HepG2 (cell line): ENCODE data around the gene DNAJC12. TPM values are rescaled to one million over a fixed set of nuclear protein-coding genes. Genes with fewer than 3 reads are reported as not detected.

ENCODE experiments used
- AGO2 ChIP-seq: fragments of 200-400 bp; formaldehyde crosslinking; optimal IDR thresholded peaks from 2 replicates; pipeline ENCODE3; 2017; ENCODE audit warnings: mild to moderate bottlenecking, low read depth, low read length, moderate library complexity
- BORCS8-MEF2B ChIP-seq: sonication (generic); formaldehyde crosslinking; IDR thresholded peaks from 2 replicates; pipeline ENCODE4 v1.8.0; 2022; ENCODE audit warnings: mild to moderate bottlenecking, missing genetic modification reagents
- CBFB ChIP-seq: sonication (generic); formaldehyde crosslinking; IDR thresholded peaks from 2 replicates; pipeline ENCODE4 v1.4.0; 2020; ENCODE audit warnings: missing genetic modification reagents
- CBX1 ChIP-seq: IDR thresholded peaks from one replicate; pipeline ENCODE4 v1.6.1; 2016; ENCODE audit warnings: antibody characterized with exemption, low read depth
- HES4 ChIP-seq: sonication (generic); formaldehyde crosslinking; IDR thresholded peaks from 2 replicates; pipeline ENCODE4 v1.9.0; 2021; ENCODE audit warnings: mild to moderate bottlenecking, missing genetic modification reagents, borderline replicate concordance
- HNRNPL ChIP-seq: fragments of 200-400 bp; formaldehyde crosslinking; IDR thresholded peaks from 2 replicates; pipeline ENCODE4 v1.6.1; 2017; ENCODE audit warnings: mild to moderate bottlenecking, low read depth, low read length
- KDM5B ChIP-seq: sonication (generic); formaldehyde crosslinking; IDR thresholded peaks from 2 replicates; pipeline ENCODE4 v1.4.0; 2020; ENCODE audit warnings: missing genetic modification reagents, mild to moderate bottlenecking, borderline replicate concordance
- SMAD1 ChIP-seq: sonication (generic); formaldehyde crosslinking; IDR thresholded peaks from 2 replicates; pipeline ENCODE4 v1.4.0; 2020; ENCODE audit warnings: missing genetic modification reagents, low read depth, mild to moderate bottlenecking, borderline replicate concordance
- ZBTB38 ChIP-seq: sonication (generic); formaldehyde crosslinking; IDR thresholded peaks from 2 replicates; pipeline ENCODE4 v1.5.1; 2020; ENCODE audit warnings: mild to moderate bottlenecking, missing genetic modification reagents
- ZNF232 ChIP-seq: sonication (generic); formaldehyde crosslinking; IDR thresholded peaks from 2 replicates; pipeline ENCODE4 v1.4.0; 2020; ENCODE audit warnings: missing genetic modification reagents, borderline replicate concordance
- ZNF333 ChIP-seq: sonication (generic); formaldehyde crosslinking; IDR thresholded peaks from 2 replicates; pipeline ENCODE4 v1.4.0; 2020; ENCODE audit warnings: mild to moderate bottlenecking, missing genetic modification reagents, borderline replicate concordance
- ZNF501 ChIP-seq: sonication (generic); formaldehyde crosslinking; IDR thresholded peaks from 2 replicates; pipeline ENCODE4 v1.5.1; 2020; ENCODE audit warnings: mild to moderate bottlenecking, moderate library complexity, missing genetic modification reagents
- ZNF570 ChIP-seq: sonication (generic); formaldehyde crosslinking; IDR thresholded peaks from 2 replicates; pipeline ENCODE4 v1.4.0; 2020; ENCODE audit warnings: mild to moderate bottlenecking, missing genetic modification reagents, borderline replicate concordance
- polyA plus RNA-seq, 8 experiments: library from polyadenylated mRNA; depleted of rRNA in 3 of 8; stranded (reverse) in 7 of 8; unstranded in 1 of 8; fragments of >200 nt; fragmentation: Illumina TruSeq in 4 of 8; extraction: Trizol in 4 of 8; gene quantifications; 2 replicates each; pipeline versions ENCODE4 v1.2.1 to v1.2.3, GENCODE V29; 2011 to 2016; ENCODE audit warnings: low read depth in 4 of 8, missing spikeins in 1 of 8, mixed read lengths in 1 of 8; ENCODE audit not compliant: insufficient read depth in 1 of 8
- total RNA-seq, 5 experiments: library from RNA; depleted of rRNA; stranded (reverse); fragments of >200 nt; fragmentation: Illumina TruSeq; extraction: Trizol; gene quantifications; 2 replicates each; pipeline ENCODE4 v1.2.3, GENCODE V29; 2016; ENCODE audit warnings: low read depth in 1 of 5
- TF ChIP-seq, protein P1 (sequence below): sonication (generic); formaldehyde crosslinking; IDR thresholded peaks from 2 replicates; pipeline ENCODE4 v1.4.0; 2020; ENCODE audit warnings: mild to moderate bottlenecking, low read depth, missing genetic modification reagents
- TF ChIP-seq, protein P2 (sequence below): sonication (generic); formaldehyde crosslinking; IDR thresholded peaks from 2 replicates; pipeline ENCODE4 v1.4.0; 2020; ENCODE audit warnings: missing genetic modification reagents
- TF ChIP-seq, protein P3 (sequence below): sonication (generic); formaldehyde crosslinking; IDR thresholded peaks from 2 replicates; pipeline ENCODE4 v1.4.0; 2020; ENCODE audit warnings: missing genetic modification reagents, borderline replicate concordance
- TF ChIP-seq, protein P4 (sequence below): sonication (generic); formaldehyde crosslinking; IDR thresholded peaks from 2 replicates; pipeline ENCODE4 v1.8.0; 2022; ENCODE audit warnings: mild to moderate bottlenecking, missing genetic modification reagents, borderline replicate concordance
- TF ChIP-seq, protein P5 (sequence below), 2 experiments: fragments of 450-650 bp in 1 of 2; sonication (generic) in 1 of 2; formaldehyde crosslinking; IDR thresholded peaks; 2 replicates each; pipeline versions ENCODE4 v1.5.0 to v1.8.0; 2020 to 2022; ENCODE audit warnings: mild to moderate bottlenecking in 1 of 2, missing genetic modification reagents in 1 of 2

DNAJC12 gene
- total and polyA plus RNA-seq, 2 of the 13 experiments (the other 11 are each of a cell fraction or from before 2014, with no cell fraction given), result 11.6 to 43.9 TPM

DNA sequence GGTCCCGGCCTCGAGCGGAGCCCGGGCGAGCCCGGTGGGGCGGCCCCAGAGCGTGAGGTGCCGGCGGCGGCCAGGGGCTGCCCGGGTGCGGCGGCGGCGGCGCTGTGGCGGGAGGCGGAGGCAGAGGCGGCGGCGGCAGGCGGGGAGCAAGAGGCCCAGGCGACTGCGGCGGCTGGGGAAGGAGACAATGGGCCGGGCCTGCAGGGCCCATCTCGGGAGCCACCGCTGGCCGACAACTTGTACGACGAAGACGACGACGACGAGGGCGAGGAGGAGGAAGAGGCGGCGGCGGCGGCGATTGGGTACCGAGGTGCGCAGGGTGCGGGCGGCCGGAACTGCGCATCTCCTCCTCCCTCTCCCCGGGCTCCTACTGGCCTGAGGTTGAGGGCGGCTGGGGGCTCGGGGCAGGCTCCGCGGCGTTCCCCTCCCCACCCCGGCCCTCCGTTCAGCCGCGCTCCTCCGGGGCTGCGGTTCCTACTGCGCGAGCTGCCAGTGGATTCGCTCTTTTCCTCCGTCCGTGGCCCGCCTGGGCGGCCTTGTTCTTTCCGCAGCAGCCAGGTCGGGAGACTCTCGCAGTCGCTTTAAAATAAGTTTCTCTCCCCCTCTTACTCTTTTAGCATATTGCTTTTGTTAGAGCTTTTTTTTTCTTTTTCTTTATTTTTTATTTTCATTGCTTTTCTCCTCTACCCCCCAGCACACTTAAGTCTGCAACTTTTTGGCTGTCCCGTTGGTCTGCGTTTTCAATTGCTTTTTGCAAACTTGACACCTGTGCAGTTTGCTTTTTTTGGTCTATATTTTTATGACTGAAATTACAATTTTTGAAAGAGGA lies 47.1 kb upstream of the DNAJC12 start (continued):
- TF ChIP-seq KDM5B (peak; percentile 60), SMAD1 (no peak), HNRNPL (no peak), CBFB (no peak), CBX1 (no peak), ZNF232 (CRISPR knock-in tag) (0 out of 2 replicates have a peak, but pooled peaks have one; percentile 16), HES4 (CRISPR knock-in tag) (peak; percentile 44; the same call in 1 of the 2 replicates), ZBTB38 (CRISPR knock-in tag) (no peak), ZNF570 (no peak), ZNF333 (CRISPR knock-in tag) (no peak; the same call in 1 of the 2 replicates), ZNF501 (CRISPR knock-in tag) (no peak), BORCS8-MEF2B (CRISPR knock-in tag) (no peak), AGO2 (peak; percentile 66)
- TF ChIP-seq, protein P1, sequence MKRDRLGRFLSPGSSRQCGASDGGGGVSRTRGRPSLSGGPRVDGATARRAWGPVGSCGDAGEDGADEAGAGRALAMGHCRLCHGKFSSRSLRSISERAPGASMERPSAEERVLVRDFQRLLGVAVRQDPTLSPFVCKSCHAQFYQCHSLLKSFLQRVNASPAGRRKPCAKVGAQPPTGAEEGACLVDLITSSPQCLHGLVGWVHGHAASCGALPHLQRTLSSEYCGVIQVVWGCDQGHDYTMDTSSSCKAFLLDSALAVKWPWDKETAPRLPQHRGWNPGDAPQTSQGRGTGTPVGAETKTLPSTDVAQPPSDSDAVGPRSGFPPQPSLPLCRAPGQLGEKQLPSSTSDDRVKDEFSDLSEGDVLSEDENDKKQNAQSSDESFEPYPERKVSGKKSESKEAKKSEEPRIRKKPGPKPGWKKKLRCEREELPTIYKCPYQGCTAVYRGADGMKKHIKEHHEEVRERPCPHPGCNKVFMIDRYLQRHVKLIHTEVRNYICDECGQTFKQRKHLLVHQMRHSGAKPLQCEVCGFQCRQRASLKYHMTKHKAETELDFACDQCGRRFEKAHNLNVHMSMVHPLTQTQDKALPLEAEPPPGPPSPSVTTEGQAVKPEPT (CRISPR knock-in tag), result no peak
- TF ChIP-seq, protein P2, sequence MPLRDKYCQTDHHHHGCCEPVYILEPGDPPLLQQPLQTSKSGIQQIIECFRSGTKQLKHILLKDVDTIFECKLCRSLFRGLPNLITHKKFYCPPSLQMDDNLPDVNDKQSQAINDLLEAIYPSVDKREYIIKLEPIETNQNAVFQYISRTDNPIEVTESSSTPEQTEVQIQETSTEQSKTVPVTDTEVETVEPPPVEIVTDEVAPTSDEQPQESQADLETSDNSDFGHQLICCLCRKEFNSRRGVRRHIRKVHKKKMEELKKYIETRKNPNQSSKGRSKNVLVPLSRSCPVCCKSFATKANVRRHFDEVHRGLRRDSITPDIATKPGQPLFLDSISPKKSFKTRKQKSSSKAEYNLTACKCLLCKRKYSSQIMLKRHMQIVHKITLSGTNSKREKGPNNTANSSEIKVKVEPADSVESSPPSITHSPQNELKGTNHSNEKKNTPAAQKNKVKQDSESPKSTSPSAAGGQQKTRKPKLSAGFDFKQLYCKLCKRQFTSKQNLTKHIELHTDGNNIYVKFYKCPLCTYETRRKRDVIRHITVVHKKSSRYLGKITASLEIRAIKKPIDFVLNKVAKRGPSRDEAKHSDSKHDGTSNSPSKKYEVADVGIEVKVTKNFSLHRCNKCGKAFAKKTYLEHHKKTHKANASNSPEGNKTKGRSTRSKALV (CRISPR knock-in tag), result no peak
- TF ChIP-seq, protein P3, sequence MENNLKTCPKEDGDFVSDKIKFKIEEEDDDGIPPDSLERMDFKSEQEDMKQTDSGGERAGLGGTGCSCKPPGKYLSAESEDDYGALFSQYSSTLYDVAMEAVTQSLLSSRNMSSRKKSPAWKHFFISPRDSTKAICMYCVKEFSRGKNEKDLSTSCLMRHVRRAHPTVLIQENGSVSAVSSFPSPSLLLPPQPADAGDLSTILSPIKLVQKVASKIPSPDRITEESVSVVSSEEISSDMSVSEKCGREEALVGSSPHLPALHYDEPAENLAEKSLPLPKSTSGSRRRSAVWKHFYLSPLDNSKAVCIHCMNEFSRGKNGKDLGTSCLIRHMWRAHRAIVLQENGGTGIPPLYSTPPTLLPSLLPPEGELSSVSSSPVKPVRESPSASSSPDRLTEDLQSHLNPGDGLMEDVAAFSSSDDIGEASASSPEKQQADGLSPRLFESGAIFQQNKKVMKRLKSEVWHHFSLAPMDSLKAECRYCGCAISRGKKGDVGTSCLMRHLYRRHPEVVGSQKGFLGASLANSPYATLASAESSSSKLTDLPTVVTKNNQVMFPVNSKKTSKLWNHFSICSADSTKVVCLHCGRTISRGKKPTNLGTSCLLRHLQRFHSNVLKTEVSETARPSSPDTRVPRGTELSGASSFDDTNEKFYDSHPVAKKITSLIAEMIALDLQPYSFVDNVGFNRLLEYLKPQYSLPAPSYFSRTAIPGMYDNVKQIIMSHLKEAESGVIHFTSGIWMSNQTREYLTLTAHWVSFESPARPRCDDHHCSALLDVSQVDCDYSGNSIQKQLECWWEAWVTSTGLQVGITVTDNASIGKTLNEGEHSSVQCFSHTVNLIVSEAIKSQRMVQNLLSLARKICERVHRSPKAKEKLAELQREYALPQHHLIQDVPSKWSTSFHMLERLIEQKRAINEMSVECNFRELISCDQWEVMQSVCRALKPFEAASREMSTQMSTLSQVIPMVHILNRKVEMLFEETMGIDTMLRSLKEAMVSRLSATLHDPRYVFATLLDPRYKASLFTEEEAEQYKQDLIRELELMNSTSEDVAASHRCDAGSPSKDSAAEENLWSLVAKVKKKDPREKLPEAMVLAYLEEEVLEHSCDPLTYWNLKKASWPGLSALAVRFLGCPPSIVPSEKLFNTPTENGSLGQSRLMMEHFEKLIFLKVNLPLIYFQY, result no peak
- TF ChIP-seq, protein P4, sequence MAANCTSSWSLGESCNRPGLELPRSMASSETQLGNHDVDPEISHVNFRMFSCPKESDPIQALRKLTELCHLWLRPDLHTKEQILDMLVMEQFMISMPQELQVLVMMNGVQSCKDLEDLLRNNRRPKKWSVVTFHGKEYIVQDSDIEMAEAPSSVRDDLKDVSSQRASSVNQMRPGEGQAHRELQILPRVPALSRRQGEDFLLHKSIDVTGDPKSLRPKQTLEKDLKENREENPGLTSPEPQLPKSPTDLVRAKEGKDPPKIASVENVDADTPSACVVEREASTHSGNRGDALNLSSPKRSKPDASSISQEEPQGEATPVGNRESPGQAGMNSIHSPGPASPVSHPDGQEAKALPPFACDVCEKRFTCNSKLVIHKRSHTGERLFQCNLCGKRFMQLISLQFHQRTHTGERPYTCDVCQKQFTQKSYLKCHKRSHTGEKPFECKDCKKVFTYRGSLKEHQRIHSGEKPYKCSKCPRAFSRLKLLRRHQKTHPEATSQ (CRISPR knock-in tag), result no peak
- TF ChIP-seq, protein P5, sequence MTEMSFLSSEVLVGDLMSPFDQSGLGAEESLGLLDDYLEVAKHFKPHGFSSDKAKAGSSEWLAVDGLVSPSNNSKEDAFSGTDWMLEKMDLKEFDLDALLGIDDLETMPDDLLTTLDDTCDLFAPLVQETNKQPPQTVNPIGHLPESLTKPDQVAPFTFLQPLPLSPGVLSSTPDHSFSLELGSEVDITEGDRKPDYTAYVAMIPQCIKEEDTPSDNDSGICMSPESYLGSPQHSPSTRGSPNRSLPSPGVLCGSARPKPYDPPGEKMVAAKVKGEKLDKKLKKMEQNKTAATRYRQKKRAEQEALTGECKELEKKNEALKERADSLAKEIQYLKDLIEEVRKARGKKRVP (CRISPR knock-in tag; IDR thresholded peaks at IDR 0.05), result no peak
